Loucy (cell line): ENCODE results near the gene TIMM23.

Experiments
- H2AFZ ChIP-seq: fragments of 200-600 bp; sonication (generic); 2 replicates; pipeline ENCODE4 v1.6.0; 2016; ENCODE audit warnings: antibody characterized with exemption, mild to moderate bottlenecking, low read length, moderate library complexity
- H3F3A ChIP-seq: fragments of 200-600 bp; 2 replicates; pipeline ENCODE4 v1.6.0; 2016; ENCODE audit warnings: antibody characterized with exemption, low read depth, mild to moderate bottlenecking
- H3K27me3 ChIP-seq: fragments of 200-600 bp; sonication (generic); 2 replicates; pipeline ENCODE4 v1.6.1; 2014; ENCODE audit warnings: low read length, mild to moderate bottlenecking; ENCODE audit not compliant: insufficient read depth, poor library complexity, severe bottlenecking
- H3K36me3 ChIP-seq: fragments of 200-600 bp; sonication (generic); 2 replicates; pipeline ENCODE4 v1.6.1; 2016; ENCODE audit warnings: low read length; ENCODE audit not compliant: insufficient read depth
- H3K4me1 ChIP-seq: fragments of 200-600 bp; sonication (generic); 2 replicates; pipeline ENCODE4 v1.5.1; 2014; ENCODE audit warnings: low read length, mild to moderate bottlenecking; ENCODE audit not compliant: insufficient read depth, poor library complexity, severe bottlenecking
- H3K4me2 ChIP-seq: fragments of 200-600 bp; sonication (generic); 2 replicates; pipeline ENCODE4 v1.6.0; 2014; ENCODE audit warnings: antibody characterized with exemption, low read length, low read depth, mild to moderate bottlenecking; ENCODE audit not compliant: poor library complexity, severe bottlenecking
- H3K4me3 ChIP-seq: fragments of 200-600 bp; sonication (generic); 2 replicates; pipeline ENCODE4 v1.5.1; 2014; ENCODE audit warnings: low read length, mild to moderate bottlenecking, mixed read lengths; ENCODE audit not compliant: poor library complexity, severe bottlenecking
- H3K79me2 ChIP-seq: fragments of 200-600 bp; sonication (generic); 2 replicates; pipeline ENCODE4 v1.6.1; 2014; ENCODE audit warnings: low read length; ENCODE audit not compliant: insufficient read depth
- H3K9ac ChIP-seq: fragments of 200-600 bp; sonication (generic); 2 replicates; pipeline ENCODE4 v1.6.0; 2014; ENCODE audit warnings: mild to moderate bottlenecking, low read depth, low read length, moderate library complexity; ENCODE audit not compliant: poor library complexity, severe bottlenecking
- H3K9me2 ChIP-seq: fragments of 200-600 bp; sonication (generic); replicated peaks from 2 replicates; pipeline ENCODE4 v1.6.1; 2016; ENCODE audit warnings: low read depth, low read length, mixed read lengths
- H3K9me3 ChIP-seq: fragments of 200-600 bp; sonication (generic); 2 replicates; pipeline ENCODE4 v1.6.1; 2014; ENCODE audit warnings: mild to moderate bottlenecking, antibody characterized with exemption, low read length, low read depth; ENCODE audit not compliant: insufficient read depth
- H4K20me1 ChIP-seq: fragments of 200-600 bp; sonication (generic); 2 replicates; pipeline ENCODE4 v1.6.0; 2014; ENCODE audit warnings: antibody characterized with exemption, low read length, mild to moderate bottlenecking; ENCODE audit not compliant: insufficient read depth, poor library complexity, severe bottlenecking
- EZH2phosphoT487 ChIP-seq: fragments of 200-600 bp; IDR thresholded peaks from 2 replicates; pipeline ENCODE4 v1.6.1; 2018; ENCODE audit warnings: antibody characterized with exemption, mild to moderate bottlenecking, moderate library complexity, borderline replicate concordance
- TF ChIP-seq, protein P1 (sequence below): fragments of 200-600 bp; sonication (generic); conservative IDR thresholded peaks from 2 replicates; pipeline ENCODE4 v1.5.1; 2014; ENCODE audit warnings: mild to moderate bottlenecking, antibody characterized with exemption, low read length

Gene TIMM23

DNA sequence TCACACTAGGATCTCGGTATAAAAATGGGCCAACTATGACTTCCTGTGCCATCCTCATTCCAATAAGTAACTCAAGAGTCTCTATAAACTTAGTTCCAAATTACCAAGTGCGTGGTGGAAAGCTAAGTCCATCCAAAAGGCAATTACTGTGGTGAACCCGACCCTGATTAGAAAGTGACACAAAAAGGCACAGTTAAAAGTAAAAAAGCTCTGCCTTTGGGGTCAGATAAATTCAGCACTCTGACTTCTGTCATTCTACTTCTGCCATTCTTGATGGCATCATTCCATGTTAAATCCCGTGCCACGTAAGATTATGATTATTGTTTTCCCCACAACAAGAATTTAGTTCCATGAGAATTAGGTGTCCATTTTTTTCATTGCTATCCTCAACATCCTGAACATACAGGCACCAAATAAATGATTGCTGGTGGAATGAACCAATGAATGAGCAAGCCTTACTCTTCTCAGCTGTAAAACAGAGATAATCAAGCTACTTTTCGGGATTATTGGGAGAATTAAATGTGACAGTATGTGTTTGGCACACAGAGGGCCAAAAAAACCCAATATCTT, 57.3 kb downstream of the TIMM23 start:
- peaks cover 58% of the 10 kb centered on the region for H3K79me2 ChIP-seq
- peak overlapping the region; percentile 91 for H3K4me3 ChIP-seq
- peaks cover 55% of the 10 kb centered on the region for H3K4me1 ChIP-seq
- H2AFZ ChIP-seq, result no peak overlapping the region; the same call in 1 of the 2 replicates
- H3K36me3 ChIP-seq, result no peaks in the 10 kb centered on the region
- no peaks in the 10 kb centered on the region for H3K27me3 ChIP-seq
- H3F3A ChIP-seq, result no peaks in the 10 kb centered on the region
- TF ChIP-seq, protein P1, sequence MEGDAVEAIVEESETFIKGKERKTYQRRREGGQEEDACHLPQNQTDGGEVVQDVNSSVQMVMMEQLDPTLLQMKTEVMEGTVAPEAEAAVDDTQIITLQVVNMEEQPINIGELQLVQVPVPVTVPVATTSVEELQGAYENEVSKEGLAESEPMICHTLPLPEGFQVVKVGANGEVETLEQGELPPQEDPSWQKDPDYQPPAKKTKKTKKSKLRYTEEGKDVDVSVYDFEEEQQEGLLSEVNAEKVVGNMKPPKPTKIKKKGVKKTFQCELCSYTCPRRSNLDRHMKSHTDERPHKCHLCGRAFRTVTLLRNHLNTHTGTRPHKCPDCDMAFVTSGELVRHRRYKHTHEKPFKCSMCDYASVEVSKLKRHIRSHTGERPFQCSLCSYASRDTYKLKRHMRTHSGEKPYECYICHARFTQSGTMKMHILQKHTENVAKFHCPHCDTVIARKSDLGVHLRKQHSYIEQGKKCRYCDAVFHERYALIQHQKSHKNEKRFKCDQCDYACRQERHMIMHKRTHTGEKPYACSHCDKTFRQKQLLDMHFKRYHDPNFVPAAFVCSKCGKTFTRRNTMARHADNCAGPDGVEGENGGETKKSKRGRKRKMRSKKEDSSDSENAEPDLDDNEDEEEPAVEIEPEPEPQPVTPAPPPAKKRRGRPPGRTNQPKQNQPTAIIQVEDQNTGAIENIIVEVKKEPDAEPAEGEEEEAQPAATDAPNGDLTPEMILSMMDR, result no peak
- no peak for TF ChIP-seq EZH2phosphoT487
- peak overlapping the region; percentile 85 for H3K4me2 ChIP-seq
- H3K9me2 ChIP-seq, result no peaks in the 10 kb centered on the region
- no peaks in the 10 kb centered on the region for H3K9me3 ChIP-seq
- H4K20me1 ChIP-seq, result peaks cover 54% of the 10 kb centered on the region
- peak overlapping the region; percentile 93 for H3K9ac ChIP-seq

DNA sequence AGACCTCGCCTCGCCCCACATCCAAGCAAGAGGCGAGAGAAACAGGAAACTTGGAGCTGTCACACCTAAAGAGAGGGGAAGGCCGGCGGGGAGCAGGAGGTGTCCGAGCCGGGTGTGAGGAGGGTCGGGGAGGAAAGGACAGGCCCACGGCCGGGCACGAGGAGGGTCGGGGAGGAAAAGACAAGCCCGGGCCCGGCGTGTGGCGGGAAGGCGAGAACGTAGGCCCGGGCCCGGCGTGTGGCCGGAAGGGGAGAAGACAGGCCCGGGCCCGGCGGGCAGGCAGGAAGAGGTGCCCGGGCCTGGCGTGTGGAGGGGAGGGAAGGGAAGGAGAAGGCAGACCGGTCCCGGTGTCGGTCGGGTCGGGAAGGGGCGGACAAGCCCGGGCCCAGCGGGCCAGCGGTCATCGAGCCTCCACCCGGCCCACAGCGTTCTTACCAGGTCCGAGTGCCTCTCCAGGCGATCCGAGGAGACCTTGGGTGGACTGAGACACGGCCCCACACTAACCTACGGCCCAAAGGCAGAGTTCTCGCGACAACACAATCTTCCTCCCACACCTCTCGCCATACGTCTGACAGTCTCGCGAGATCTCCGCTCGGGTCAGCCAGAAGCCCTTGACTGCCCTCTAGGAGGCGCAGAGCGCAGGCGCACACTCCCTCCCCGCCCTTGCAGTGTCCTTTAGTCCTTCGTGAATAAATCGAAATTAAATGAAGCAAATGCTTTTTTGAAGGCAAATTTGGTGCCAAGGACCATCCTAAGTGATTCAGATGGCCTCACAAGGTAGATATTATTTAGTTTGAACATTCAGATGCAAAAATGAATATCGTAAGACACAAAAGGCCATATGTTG, 58.0 kb downstream of the TIMM23 start, which contains the start of gene NCOA4:
TSS of gene NCOA4 (minus strand) at position 533 of the 847 bp plus-strand sequence. CDS start 13,943 bp downstream, outside the sequence.
- no peaks in the 10 kb centered on the region for H3K9me2 ChIP-seq
- TF ChIP-seq, protein P1, result peak; percentile 79
- no peak for TF ChIP-seq EZH2phosphoT487
- H2AFZ ChIP-seq, result peak within 1 kb of the TSS; percentile 87
- peaks cover 50% of the 10 kb centered on the region for H3K79me2 ChIP-seq
- peak within 1 kb of the TSS; percentile 91 for H3K4me3 ChIP-seq
- H4K20me1 ChIP-seq, result peaks cover 46% of the 10 kb centered on the region
- no peaks in the 10 kb centered on the region for H3K36me3 ChIP-seq
- H3K9me3 ChIP-seq, result no peaks in the 10 kb centered on the region
- peaks cover 47% of the 10 kb centered on the region for H3K4me1 ChIP-seq
- no peaks in the 10 kb centered on the region for H3F3A ChIP-seq
- peak within 1 kb of the TSS; percentile 85 for H3K4me2 ChIP-seq
- no peaks in the 10 kb centered on the region for H3K27me3 ChIP-seq
- peak within 1 kb of the TSS; percentile 93 for H3K9ac ChIP-seq

DNA sequence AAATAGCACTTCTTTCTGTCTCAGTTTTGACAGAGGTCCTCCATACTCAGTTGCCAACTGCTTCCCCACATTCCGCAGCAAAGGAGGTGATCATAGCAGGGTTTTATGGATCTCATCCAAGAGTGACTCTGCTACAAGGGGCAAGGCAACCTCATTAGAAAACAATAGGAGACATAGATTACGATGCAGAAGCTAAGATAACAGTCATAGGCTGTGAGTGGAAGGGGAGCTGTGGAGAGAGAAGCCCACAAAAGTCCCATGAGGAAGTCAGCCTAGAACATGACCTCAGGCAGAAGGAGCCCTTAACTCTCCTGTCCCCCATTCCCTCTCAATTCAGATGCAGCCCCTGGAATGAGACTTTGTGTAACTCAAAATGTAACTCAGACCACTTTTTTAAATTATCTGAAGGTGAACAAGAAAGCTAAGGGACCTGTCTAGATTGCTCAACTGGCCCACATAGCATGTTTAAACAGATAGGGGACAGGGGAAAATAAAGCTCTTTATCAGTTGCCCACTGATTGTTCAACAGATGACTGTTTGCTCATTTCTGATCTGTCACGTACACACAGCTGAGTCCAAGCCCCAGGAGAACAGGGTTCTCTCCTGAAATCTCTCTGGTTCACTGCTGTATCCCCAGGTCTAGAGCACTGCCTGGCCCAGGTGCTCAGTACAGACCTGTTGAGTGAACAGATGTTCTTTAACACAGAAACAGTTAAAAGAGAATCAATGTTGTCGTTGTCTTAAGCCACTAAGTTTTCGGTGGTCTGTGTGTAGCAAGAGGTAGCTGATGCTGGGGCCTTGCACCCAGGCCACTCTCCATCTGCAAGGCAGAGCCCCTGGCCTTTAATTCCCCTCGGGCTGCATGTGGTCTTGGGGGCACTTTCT, 59.6 kb downstream of the TIMM23 start:
- no peaks in the 10 kb centered on the region for H3K36me3 ChIP-seq
- H2AFZ ChIP-seq, result peak overlapping the region; percentile 60
- peaks cover 30% of the 10 kb centered on the region for H4K20me1 ChIP-seq
- H3K9me3 ChIP-seq, result no peaks in the 10 kb centered on the region
- TF ChIP-seq, protein P1, result no peak
- TF ChIP-seq EZH2phosphoT487, result no peak
- H3F3A ChIP-seq, result no peaks in the 10 kb centered on the region
- no peak overlapping the region for H3K4me2 ChIP-seq
- peak overlapping the region; percentile 20 for H3K9ac ChIP-seq
- H3K27me3 ChIP-seq, result no peaks in the 10 kb centered on the region
- H3K4me1 ChIP-seq, result peaks cover 33% of the 10 kb centered on the region
- H3K9me2 ChIP-seq, result no peaks in the 10 kb centered on the region
- peaks cover 35% of the 10 kb centered on the region for H3K79me2 ChIP-seq
- no peak overlapping the region for H3K4me3 ChIP-seq
